GM12878 (cell line): Measurements from ENCODE around the gene HOXA2. TPM values are rescaled to one million over a fixed set of nuclear protein-coding genes. Genes with fewer than 3 reads are reported as not detected.

Source experiments
- BHLHE40 ChIP-seq, 2 experiments: fragments of 450-650 bp in 1 of 2; IDR thresholded peaks; 2 replicates each; pipeline ENCODE4 v1.6.1; 2011 to 2017; ENCODE audit warnings: low read depth in 2 of 2, borderline replicate concordance in 1 of 2, improper control_type of control experiment in 1 of 2, low read length in 1 of 2, mild to moderate bottlenecking in 1 of 2
- BMI1 ChIP-seq: fragments of 450-650 bp; IDR thresholded peaks from 2 replicates; pipeline ENCODE4 v1.6.1; 2016; ENCODE audit warnings: mild to moderate bottlenecking, moderate library complexity, borderline replicate concordance
- BRCA1 ChIP-seq: IDR thresholded peaks from 2 replicates; pipeline ENCODE4 v1.6.1; 2011; ENCODE audit warnings: low read depth, low read length, improper control_type of control experiment
- CREB1 ChIP-seq: IDR thresholded peaks from 2 replicates; pipeline ENCODE4 v1.6.1; 2012; ENCODE audit warnings: low read depth, mild to moderate bottlenecking, inconsistent platforms
- EGR1 ChIP-seq, 2 experiments: IDR thresholded peaks; 1 replicate in 1 of 2; 2 replicates in 1 of 2; pipeline ENCODE4 v1.6.1; 2011 to 2012; ENCODE audit warnings: low read depth in 2 of 2, low read length in 2 of 2, borderline replicate concordance in 1 of 2, mild to moderate bottlenecking in 1 of 2, moderate library complexity in 1 of 2
- ETV6 ChIP-seq, 2 experiments: fragments of 450-650 bp in 1 of 2; IDR thresholded peaks in 1 of 2; conservative IDR thresholded peaks in 1 of 2; 2 replicates each; pipeline ENCODE4 v1.6.1; 2014; ENCODE audit warnings: antibody characterized with exemption in 1 of 2, borderline replicate concordance in 1 of 2, low read depth in 1 of 2, mild to moderate bottlenecking in 1 of 2, moderate library complexity in 1 of 2
- EZH2 ChIP-seq: IDR thresholded peaks from 2 replicates; pipeline ENCODE4 v1.6.1; 2012; ENCODE audit warnings: low read depth, mild to moderate bottlenecking, control low read depth, inconsistent platforms, low read length, borderline replicate concordance; ENCODE audit not compliant: control insufficient read depth
- FOS ChIP-seq: IDR thresholded peaks from 3 replicates; pipeline ENCODE4 v1.6.1; 2011; ENCODE audit warnings: borderline replicate concordance; ENCODE audit not compliant: insufficient read length; ENCODE audit errors: extremely low read depth
- GABPA ChIP-seq: IDR thresholded peaks from 2 replicates; pipeline ENCODE4 v1.6.1; 2014; ENCODE audit warnings: antibody characterized with exemption, low read depth, mild to moderate bottlenecking, inconsistent platforms
- HDGF ChIP-seq: fragments of 450-650 bp; IDR thresholded peaks from 2 replicates; pipeline ENCODE4 v1.6.1; 2016; ENCODE audit warnings: antibody characterized with exemption
- IRF4 ChIP-seq: IDR thresholded peaks from 2 replicates; pipeline ENCODE4 v1.6.1; 2011; ENCODE audit warnings: low read depth, low read length
- JUND ChIP-seq: IDR thresholded peaks from 2 replicates; pipeline ENCODE4 v1.6.1; 2012; ENCODE audit warnings: low read depth, mild to moderate bottlenecking, low read length, improper control_type of control experiment, moderate library complexity
- KAT2A ChIP-seq: conservative IDR thresholded peaks from 2 replicates; pipeline ENCODE4 v1.6.1; 2011; ENCODE audit warnings: low read depth, low read length; ENCODE audit not compliant: control insufficient read depth
- KDM1A ChIP-seq: fragments of 200-600 bp; sonication (generic); IDR thresholded peaks from 2 replicates; pipeline ENCODE4 v1.6.1; 2016; ENCODE audit warnings: borderline replicate concordance
- KLF5 ChIP-seq: fragments of 450-650 bp; IDR thresholded peaks from 2 replicates; pipeline ENCODE4 v1.6.1; 2014; ENCODE audit warnings: mild to moderate bottlenecking; ENCODE audit not compliant: partially characterized antibody
- MEF2B ChIP-seq: fragments of 450-650 bp; IDR thresholded peaks from 2 replicates; pipeline ENCODE4 v1.6.1; 2018; ENCODE audit warnings: mild to moderate bottlenecking, moderate library complexity; ENCODE audit not compliant: partially characterized antibody, poor library complexity, severe bottlenecking
- NFXL1 ChIP-seq: fragments of 450-650 bp; IDR thresholded peaks from 2 replicates; pipeline ENCODE4 v1.6.1; 2017; ENCODE audit warnings: antibody characterized with exemption, mild to moderate bottlenecking, borderline replicate concordance
- NR2C1 ChIP-seq: fragments of 450-650 bp; IDR thresholded peaks from 2 replicates; pipeline ENCODE4 v1.6.1; 2017; ENCODE audit warnings: antibody characterized with exemption, mild to moderate bottlenecking, moderate library complexity
- NR2C2 ChIP-seq: IDR thresholded peaks from 2 replicates; pipeline ENCODE4 v1.6.1; 2011; ENCODE audit warnings: borderline replicate concordance, low read depth; ENCODE audit not compliant: control insufficient read depth, insufficient read length
- NR2F1 ChIP-seq: fragments of 450-650 bp; conservative IDR thresholded peaks from 2 replicates; pipeline ENCODE4 v1.6.1; 2017; ENCODE audit warnings: mild to moderate bottlenecking
- POLR2AphosphoS2 ChIP-seq: IDR thresholded peaks from 2 replicates; pipeline ENCODE4 v1.6.1; 2011; ENCODE audit warnings: low read depth, mild to moderate bottlenecking, low read length, improper control_type of control experiment, moderate library complexity
- RAD21 ChIP-seq: IDR thresholded peaks from 2 replicates; pipeline ENCODE4 v1.6.1; 2011; ENCODE audit warnings: mild to moderate bottlenecking, low read depth, low read length, moderate library complexity; ENCODE audit not compliant: insufficient read depth
- RB1 ChIP-seq: fragments of 450-650 bp; formaldehyde crosslinking; IDR thresholded peaks from 2 replicates; pipeline ENCODE4 v1.6.1; 2017; ENCODE audit warnings: mild to moderate bottlenecking, borderline replicate concordance
- RELA ChIP-seq: fragments of 450-650 bp; IDR thresholded peaks from 2 replicates; pipeline ENCODE4 v1.8.0; 2014; ENCODE audit warnings: borderline replicate concordance; ENCODE audit not compliant: partially characterized antibody
- RUNX3 ChIP-seq: IDR thresholded peaks from 2 replicates; pipeline ENCODE4 v1.6.1; 2012; ENCODE audit warnings: low read length, inconsistent platforms
- SMAD1 ChIP-seq: fragments of 450-650 bp; IDR thresholded peaks from 2 replicates; pipeline ENCODE4 v1.6.1; 2018; ENCODE audit warnings: mild to moderate bottlenecking, low read depth; ENCODE audit not compliant: partially characterized antibody
- SMC3 ChIP-seq: IDR thresholded peaks from 2 replicates; pipeline ENCODE4 v1.6.1; 2011; ENCODE audit warnings: low read length, improper control_type of control experiment, borderline replicate concordance
- SRF ChIP-seq, 2 experiments: IDR thresholded peaks; 2 replicates each; pipeline ENCODE4 v1.6.1; 2011; ENCODE audit warnings: low read depth in 2 of 2, low read length in 2 of 2, mild to moderate bottlenecking in 1 of 2, moderate library complexity in 1 of 2
- STAT1 ChIP-seq: fragments of 450-650 bp; conservative IDR thresholded peaks from 2 replicates; pipeline ENCODE4 v1.6.1; 2014; ENCODE audit warnings: antibody characterized with exemption, mild to moderate bottlenecking
- polyA plus RNA-seq, 11 experiments: library from polyadenylated mRNA; depleted of rRNA in 4 of 11; unstranded in 6 of 11; stranded (reverse) in 5 of 11; fragments of >200 nt; fragmentation: Nextera tagmentation in 4 of 11; fragmentation: Illumina TruSeq in 1 of 11; extraction: Ambion mirVana in 4 of 11; extraction: Trizol in 1 of 11; gene quantifications; 1 replicate in 1 of 11; 2 replicates in 10 of 11; pipeline versions ENCODE4 v1.2.1 to v1.2.3, GENCODE V29; 2011 to 2016; ENCODE audit warnings: inconsistent platforms in 2 of 11, missing spikeins in 2 of 11, low read depth in 1 of 11
- total RNA-seq, 4 experiments: library from RNA; depleted of rRNA in 3 of 4; stranded (reverse); fragments of >200 nt in 3 of 4; fragmentation: Illumina TruSeq in 1 of 4; extraction: Trizol in 1 of 4; gene quantifications; 2 replicates each; pipeline versions ENCODE4 v1.2.1 to v1.2.3, GENCODE V29; 2013 to 2021
- TF ChIP-seq, protein P1 (sequence below): fragments of 450-650 bp; IDR thresholded peaks from 2 replicates; pipeline ENCODE4 v1.6.1; 2017; ENCODE audit warnings: mild to moderate bottlenecking, low read depth, inconsistent platforms; ENCODE audit not compliant: poor library complexity, severe bottlenecking
- TF ChIP-seq, protein P2 (sequence below): IDR thresholded peaks from 2 replicates; pipeline ENCODE4 v1.6.1; 2012; ENCODE audit warnings: low read length, inconsistent platforms

The HOXA2 gene
- total and polyA plus RNA-seq, 10 of the 15 experiments (the other 5 are each of a cell fraction or from before 2014, with no cell fraction given), result not detected

DNA sequence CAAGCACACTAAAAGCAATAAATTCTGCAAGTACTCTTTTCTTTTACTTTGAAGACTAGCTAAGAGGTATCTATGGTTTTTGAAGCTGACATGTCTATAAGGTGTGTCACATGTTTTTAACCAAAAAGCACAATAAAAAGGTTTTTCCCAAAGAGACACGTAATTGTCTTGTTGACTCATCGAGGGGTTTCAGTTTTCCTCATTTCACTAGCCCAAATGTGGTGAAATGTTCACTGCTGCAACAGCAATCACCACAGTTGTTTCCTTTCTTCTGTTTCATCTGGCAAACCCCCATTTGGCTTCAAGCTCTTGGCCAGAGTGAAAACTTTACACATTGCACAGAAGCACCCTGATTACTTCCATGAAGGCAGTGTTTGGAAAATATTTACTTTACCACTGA, 31.9 kb upstream of the HOXA2 start (continued):
- peak in 1 of 2 experiments; percentile 15; a peak in 1 of 4 replicates for TF ChIP-seq BHLHE40 (IDR thresholded peaks at IDR 0.05; ENCODE audit: borderline replicate concordance in 1 of 2, low read depth in 2 of 2, low read length in 1 of 2)
- TF ChIP-seq SMC3, result no peak
- no peak for TF ChIP-seq NR2C2
- no peak for TF ChIP-seq ETV6 (conservative IDR thresholded peaks at IDR 0.05 in 1 of 2, IDR thresholded peaks at IDR 0.05 in 1 of 2; ENCODE audit: borderline replicate concordance in 1 of 2, low read depth in 1 of 2)
- no peak for TF ChIP-seq KLF5
- peak; percentile 83 for TF ChIP-seq RUNX3
- TF ChIP-seq, protein P1, sequence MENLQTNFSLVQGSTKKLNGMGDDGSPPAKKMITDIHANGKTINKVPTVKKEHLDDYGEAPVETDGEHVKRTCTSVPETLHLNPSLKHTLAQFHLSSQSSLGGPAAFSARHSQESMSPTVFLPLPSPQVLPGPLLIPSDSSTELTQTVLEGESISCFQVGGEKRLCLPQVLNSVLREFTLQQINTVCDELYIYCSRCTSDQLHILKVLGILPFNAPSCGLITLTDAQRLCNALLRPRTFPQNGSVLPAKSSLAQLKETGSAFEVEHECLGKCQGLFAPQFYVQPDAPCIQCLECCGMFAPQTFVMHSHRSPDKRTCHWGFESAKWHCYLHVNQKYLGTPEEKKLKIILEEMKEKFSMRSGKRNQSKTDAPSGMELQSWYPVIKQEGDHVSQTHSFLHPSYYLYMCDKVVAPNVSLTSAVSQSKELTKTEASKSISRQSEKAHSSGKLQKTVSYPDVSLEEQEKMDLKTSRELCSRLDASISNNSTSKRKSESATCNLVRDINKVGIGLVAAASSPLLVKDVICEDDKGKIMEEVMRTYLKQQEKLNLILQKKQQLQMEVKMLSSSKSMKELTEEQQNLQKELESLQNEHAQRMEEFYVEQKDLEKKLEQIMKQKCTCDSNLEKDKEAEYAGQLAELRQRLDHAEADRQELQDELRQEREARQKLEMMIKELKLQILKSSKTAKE, result peak; percentile 31
- no peak for TF ChIP-seq POLR2AphosphoS2
- no peak for TF ChIP-seq SMAD1
- no peak for TF ChIP-seq GABPA
- TF ChIP-seq BMI1, result no peak
- no peak for TF ChIP-seq HDGF
- TF ChIP-seq BRCA1, result no peak
- no peak for TF ChIP-seq NR2C1
- TF ChIP-seq MEF2B, result no peak
- no peak for TF ChIP-seq NFXL1
- TF ChIP-seq EGR1 (IDR thresholded peaks at IDR 0.05; ENCODE audit: borderline replicate concordance in 1 of 2, low read depth in 2 of 2, low read length in 2 of 2), result no peak
- TF ChIP-seq FOS, result no peak
- TF ChIP-seq JUND, result no peak
- TF ChIP-seq KDM1A, result no peak
- TF ChIP-seq, protein P2, sequence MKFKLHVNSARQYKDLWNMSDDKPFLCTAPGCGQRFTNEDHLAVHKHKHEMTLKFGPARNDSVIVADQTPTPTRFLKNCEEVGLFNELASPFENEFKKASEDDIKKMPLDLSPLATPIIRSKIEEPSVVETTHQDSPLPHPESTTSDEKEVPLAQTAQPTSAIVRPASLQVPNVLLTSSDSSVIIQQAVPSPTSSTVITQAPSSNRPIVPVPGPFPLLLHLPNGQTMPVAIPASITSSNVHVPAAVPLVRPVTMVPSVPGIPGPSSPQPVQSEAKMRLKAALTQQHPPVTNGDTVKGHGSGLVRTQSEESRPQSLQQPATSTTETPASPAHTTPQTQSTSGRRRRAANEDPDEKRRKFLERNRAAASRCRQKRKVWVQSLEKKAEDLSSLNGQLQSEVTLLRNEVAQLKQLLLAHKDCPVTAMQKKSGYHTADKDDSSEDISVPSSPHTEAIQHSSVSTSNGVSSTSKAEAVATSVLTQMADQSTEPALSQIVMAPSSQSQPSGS, result peak; percentile 53; the same call in 1 of the 2 replicates
- TF ChIP-seq RELA, result no peak
- TF ChIP-seq KAT2A, result no peak
- TF ChIP-seq IRF4, result no peak
- TF ChIP-seq NR2F1, result no peak
- TF ChIP-seq RAD21, result no peak
- TF ChIP-seq SRF (IDR thresholded peaks at IDR 0.05; ENCODE audit: low read depth in 2 of 2, low read length in 2 of 2), result no peak
- TF ChIP-seq EZH2, result no peak
- no peak for TF ChIP-seq CREB1
- no peak for TF ChIP-seq STAT1
- no peak for TF ChIP-seq RB1
